ENCODE measurements around the gene CYP4X1.

DNA sequence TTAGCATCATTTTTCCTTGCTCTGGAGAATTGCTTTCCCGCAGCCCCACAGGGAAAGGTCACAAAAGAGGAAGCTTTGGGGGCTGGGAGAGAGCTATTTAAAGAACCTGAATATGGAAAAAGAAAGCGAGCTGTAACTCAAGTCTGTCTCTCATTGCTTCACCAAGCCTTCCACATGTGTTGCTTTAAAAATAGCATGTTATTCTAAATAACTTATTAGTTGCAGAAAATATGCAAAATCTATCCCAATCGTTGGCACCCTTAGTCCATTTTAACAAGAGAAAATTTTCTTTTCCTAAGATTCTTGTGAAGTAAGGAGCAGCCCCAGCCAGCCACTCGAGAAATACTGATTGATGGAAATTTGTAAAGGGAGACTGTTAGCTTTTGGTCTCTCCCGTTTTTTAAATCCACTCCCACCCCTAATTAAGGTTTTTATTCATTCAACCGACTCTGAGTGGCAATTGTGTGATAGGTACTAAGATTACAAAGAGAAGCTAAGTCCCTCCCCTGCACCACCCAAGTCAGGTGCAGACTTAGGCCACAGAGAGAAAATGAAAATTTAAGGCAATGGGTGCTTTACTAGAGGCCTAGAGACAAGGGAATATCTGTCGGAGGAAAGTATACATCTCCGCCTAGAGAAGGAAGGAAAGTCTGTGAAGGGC, 802 bp downstream of the CYP4X1 start:
- TF ChIP-seq, protein P1, sequence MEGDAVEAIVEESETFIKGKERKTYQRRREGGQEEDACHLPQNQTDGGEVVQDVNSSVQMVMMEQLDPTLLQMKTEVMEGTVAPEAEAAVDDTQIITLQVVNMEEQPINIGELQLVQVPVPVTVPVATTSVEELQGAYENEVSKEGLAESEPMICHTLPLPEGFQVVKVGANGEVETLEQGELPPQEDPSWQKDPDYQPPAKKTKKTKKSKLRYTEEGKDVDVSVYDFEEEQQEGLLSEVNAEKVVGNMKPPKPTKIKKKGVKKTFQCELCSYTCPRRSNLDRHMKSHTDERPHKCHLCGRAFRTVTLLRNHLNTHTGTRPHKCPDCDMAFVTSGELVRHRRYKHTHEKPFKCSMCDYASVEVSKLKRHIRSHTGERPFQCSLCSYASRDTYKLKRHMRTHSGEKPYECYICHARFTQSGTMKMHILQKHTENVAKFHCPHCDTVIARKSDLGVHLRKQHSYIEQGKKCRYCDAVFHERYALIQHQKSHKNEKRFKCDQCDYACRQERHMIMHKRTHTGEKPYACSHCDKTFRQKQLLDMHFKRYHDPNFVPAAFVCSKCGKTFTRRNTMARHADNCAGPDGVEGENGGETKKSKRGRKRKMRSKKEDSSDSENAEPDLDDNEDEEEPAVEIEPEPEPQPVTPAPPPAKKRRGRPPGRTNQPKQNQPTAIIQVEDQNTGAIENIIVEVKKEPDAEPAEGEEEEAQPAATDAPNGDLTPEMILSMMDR (conservative IDR thresholded peaks at IDR 0.05; ENCODE audit: low read length) = no peak
- no peak for TF ChIP-seq EZH2phosphoT487 (IDR thresholded peaks at IDR 0.05; ENCODE audit: borderline replicate concordance)

Measured in Loucy (cell line).